HEK293 (cell line): ENCODE results near the gene GTPBP3.

Experiments
- CTCF ChIP-seq: fragments of 450-650 bp; formaldehyde crosslinking; IDR thresholded peaks from 2 replicates; pipeline ENCODE4 v1.5.1; 2016; ENCODE audit warnings: missing biosample characterization, missing genetic modification characterization
- ZFP41 ChIP-seq: fragments of 450-650 bp; formaldehyde crosslinking; IDR thresholded peaks from 2 replicates; pipeline ENCODE4 v1.5.1; 2016; ENCODE audit warnings: missing biosample characterization, missing genetic modification characterization, borderline replicate concordance
- ZNF121 ChIP-seq: fragments of 450-650 bp; formaldehyde crosslinking; IDR thresholded peaks from 2 replicates; pipeline ENCODE4 v1.5.1; 2016; ENCODE audit warnings: missing biosample characterization, missing genetic modification characterization
- ZNF324 ChIP-seq: fragments of 450-650 bp; formaldehyde crosslinking; IDR thresholded peaks from 2 replicates; pipeline ENCODE4 v1.5.1; 2016; ENCODE audit warnings: missing biosample characterization, missing genetic modification characterization
- ZNF621 ChIP-seq: fragments of 450-650 bp; formaldehyde crosslinking; IDR thresholded peaks from 2 replicates; pipeline ENCODE4 v1.5.1; 2017; ENCODE audit warnings: missing biosample characterization, missing genetic modification characterization

- TF ChIP-seq CTCF (tag by site-specific recombination) (no peak), ZNF121 (tag by site-specific recombination) (no peak), ZNF324 (tag by site-specific recombination) (no peak), ZFP41 (no peak), ZNF621 (tag by site-specific recombination) (no peak)
Measured at GRCh38 chr19:17300992-17301619, 36.2 kb upstream of the GTPBP3 start.
